DMS53 (cell line): Measurements from ENCODE around the gene SND1.

Source experiments
- DNase-seq: peaks from one replicate; lab custom pipeline; 2025; lab: John Stamatoyannopoulos, UW

The SND1 gene

GRCh38 chr7:127870231-127870907 lies 218.4 kb downstream of the SND1 start:
- no peak for DNase-seq

- no peak for DNase-seq
These were observed 219.2 kb downstream of the SND1 start for GRCh38 chr7:127871226-127871625.

GRCh38 chr7:127872122-127872521 lies 220.1 kb downstream of the SND1 start:
- DNase-seq = no peak

DNA sequence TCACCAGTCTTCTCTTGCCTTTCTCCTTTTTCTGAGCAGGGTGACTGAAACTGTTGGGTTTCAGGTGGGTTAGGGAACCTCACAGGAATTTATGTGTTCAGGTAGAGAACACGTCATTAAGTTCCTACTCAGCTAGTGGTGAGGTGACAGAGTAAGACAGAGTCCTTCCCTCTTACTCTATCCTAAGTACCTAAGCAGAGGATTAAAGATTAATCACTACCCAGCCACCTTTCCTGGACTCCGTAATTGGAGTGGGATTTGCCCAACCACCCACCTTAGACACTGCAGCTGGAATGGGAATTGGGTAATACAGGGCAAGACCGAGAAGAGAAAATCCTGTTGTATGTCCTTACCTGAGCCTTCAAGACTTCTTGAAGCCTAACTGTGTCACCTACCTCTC lies 221.2 kb downstream of the SND1 start:
- DNase-seq = no peak

DNA sequence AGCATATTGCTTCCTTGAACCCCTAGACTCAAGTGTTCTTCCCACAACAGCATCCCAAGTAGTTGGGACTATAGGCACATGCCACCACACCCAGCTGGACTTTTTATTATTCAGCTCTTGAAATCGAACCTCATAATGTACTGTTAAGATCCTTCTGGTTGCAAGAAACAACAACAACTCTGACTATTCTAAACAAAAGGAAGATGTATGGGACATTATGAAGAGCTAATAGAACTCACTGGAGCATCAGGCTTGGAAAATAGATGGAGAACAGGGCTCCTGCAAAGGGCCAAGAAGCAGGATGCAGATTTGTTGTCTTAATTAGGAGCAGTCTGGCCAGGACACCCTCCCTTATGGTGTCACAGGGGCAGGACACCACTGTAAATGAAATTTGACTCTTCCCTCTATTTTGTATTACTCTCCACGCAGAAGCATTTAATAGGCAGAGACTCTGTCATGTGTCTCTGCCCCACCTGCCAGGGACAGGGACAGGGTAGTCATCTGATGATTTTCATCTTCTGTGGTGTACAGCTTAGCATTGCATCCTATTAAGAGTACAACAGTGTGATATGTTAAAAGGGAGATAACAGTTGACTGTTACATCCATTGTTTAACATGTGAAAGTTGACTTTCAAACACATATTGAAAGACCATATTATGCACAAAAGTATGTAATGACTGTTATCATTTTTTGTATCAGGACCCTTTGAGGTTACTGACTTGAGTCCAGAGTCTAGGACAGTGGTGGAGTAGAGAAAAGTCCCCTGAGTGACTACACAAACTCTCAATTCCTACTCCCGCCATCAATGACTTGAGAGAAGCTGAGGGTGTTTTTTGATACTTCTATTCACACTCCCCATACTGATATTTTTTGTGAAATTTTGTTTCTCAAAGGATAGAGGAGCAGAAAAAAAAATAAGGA lies 222.0 kb downstream of the SND1 start:
- DNase-seq = no peak

GRCh38 chr7:127874951-127875608 lies 223.1 kb downstream of the SND1 start:
- DNase-seq = no peak

GRCh38 chr7:127876393-127876792 lies 224.4 kb downstream of the SND1 start:
- DNase-seq = no peak

GRCh38 chr7:127877951-127878350 lies 226.0 kb downstream of the SND1 start:
- no peak for DNase-seq

- DNase-seq = no peak
These were observed 226.8 kb downstream of the SND1 start for GRCh38 chr7:127878791-127879190.

GRCh38 chr7:127879436-127879835 lies 227.4 kb downstream of the SND1 start:
- DNase-seq = no peak

GRCh38 chr7:127879942-127880341 lies 227.9 kb downstream of the SND1 start:
- DNase-seq = no peak

GRCh38 chr7:127880454-127880853 lies 228.5 kb downstream of the SND1 start:
- no peak for DNase-seq

GRCh38 chr7:127881564-127881963 lies 229.6 kb downstream of the SND1 start:
- DNase-seq = no peak

- no peak for DNase-seq
These were observed 230.4 kb downstream of the SND1 start for GRCh38 chr7:127882313-127882920.

DNA sequence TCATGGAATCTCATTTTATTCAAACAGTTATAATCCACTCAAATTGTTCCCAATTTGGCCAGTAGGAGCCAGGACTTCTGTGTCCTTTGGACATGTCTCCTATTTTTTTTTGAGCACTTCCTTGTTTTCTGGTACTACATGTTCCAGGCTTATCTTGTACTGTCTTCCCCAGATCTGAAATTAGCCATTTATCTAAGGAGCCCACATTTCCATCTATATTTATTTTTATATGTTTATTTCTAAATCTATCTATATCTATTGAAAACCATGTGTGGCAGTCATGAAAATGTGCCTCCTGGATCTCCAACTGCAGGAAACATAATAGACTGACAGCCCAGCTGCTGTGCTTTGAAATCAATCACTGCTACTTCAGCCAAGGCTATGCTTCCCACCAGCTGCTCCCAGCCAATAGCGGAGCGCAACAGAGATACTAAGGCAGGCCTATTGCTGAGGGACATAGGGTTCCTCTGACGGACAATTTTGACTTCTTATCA lies 232.1 kb downstream of the SND1 start:
- DNase-seq = peak; percentile 33

GRCh38 chr7:127885222-127885772 lies 233.3 kb downstream of the SND1 start:
- DNase-seq = no peak

- DNase-seq = no peak
These were observed 233.8 kb downstream of the SND1 start for GRCh38 chr7:127885843-127886242.

DNA sequence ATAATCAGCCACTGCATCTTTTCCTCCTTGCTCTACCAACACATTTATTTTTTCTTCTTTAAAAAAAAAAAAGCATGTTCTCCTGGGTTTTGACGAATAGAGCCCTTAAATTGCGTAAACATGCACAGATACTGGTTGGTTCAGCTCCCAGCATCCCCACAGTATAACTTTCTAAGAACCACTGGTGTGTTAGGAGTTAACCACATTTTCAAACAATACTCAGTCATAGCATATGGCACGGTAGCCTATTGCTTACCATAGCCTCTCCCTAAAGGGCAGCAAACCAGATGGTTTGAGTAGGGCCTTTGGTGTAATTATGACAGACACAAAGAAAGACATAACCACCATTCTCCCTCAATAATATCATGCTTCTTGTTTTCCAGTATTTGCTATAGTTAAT lies 234.3 kb downstream of the SND1 start:
- DNase-seq = no peak

- no peak for DNase-seq
These were observed 235.1 kb downstream of the SND1 start for GRCh38 chr7:127887096-127887495.

- no peak for DNase-seq
These were observed 235.6 kb downstream of the SND1 start for GRCh38 chr7:127887631-127888030.

DNA sequence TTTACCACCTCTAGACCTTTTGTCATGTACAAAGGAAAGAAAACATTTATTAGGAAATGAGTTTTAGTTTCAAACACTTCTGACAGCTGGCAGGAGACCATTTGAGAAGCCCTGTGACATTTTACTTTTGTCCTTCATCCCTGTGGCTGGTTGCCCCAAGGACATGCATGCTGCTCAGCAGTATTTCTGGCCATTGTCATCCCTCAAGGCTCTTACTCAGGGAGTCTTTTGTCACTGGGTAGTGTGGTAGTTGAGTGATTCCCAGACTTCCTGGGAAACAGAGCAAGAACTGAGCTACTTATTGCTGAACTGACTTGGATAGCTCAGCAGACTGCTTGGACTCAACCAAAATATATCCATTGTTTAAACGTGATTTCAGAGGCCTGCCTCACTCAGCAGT lies 236.4 kb downstream of the SND1 start:
- no peak for DNase-seq

GRCh38 chr7:127888825-127889224 lies 236.8 kb downstream of the SND1 start:
- DNase-seq = no peak
